ENCODE measurements around the gene OSBPL5. TPM values are rescaled to one million over a fixed set of nuclear protein-coding genes. Genes with fewer than 3 reads are reported as not detected.

Gene OSBPL5
- total RNA-seq, 4 donors from 2014 or later: 39.9 to 94.0 (median 66.4) TPM

- TF ChIP-seq POLR2AphosphoS5 (IDR thresholded peaks at IDR 0.05) (no peak), EP300 (IDR thresholded peaks at IDR 0.05) (no peak), CTCF (IDR thresholded peaks at IDR 0.05) (peak in 3 of 4 experiments; percentile 40 to 56 (median 45)), POLR2A (IDR thresholded peaks at IDR 0.05) (no peak)
- ATAC-seq: no peak
- peaks cover 43% of the 10 kb centered on the region for H3K27me3 ChIP-seq
- H3K4me1 ChIP-seq: no peaks in the 10 kb centered on the region
- H3K36me3 ChIP-seq: no peaks in the 10 kb centered on the region
- H3K4me3 ChIP-seq: no peak overlapping the region
- no CpG with 5 or more reads among the region's 22 CpGs for WGBS, 2 donors (ENCODE audit: low coverage in 1 of 2)
- no peak overlapping the region for H3K27ac ChIP-seq
- no peaks in the 10 kb centered on the region for H3K9me3 ChIP-seq
Measured at GRCh38 chr11:3195251-3196160, 30.4 kb upstream of the OSBPL5 start.

GRCh38 chr11:3194016-3194816 is 29.1 kb upstream of the OSBPL5 start:
- ATAC-seq: no peak
- Histone ChIP-seq H3K27ac (no peak overlapping the region), H3K9me3 (no peaks in the 10 kb centered on the region), H3K4me3 (no peak overlapping the region), H3K4me1 (no peaks in the 10 kb centered on the region), H3K36me3 (no peaks in the 10 kb centered on the region), H3K27me3 (peaks cover 31% of the 10 kb centered on the region)
- TF ChIP-seq CTCF (IDR thresholded peaks at IDR 0.05) (no peak), POLR2AphosphoS5 (IDR thresholded peaks at IDR 0.05) (no peak), POLR2A (IDR thresholded peaks at IDR 0.05) (no peak), EP300 (IDR thresholded peaks at IDR 0.05) (no peak)
- WGBS, 2 donors (ENCODE audit: low coverage in 1 of 2): 59 to 85% methylated on average over 3 to 4 of the region's 12 CpGs

GRCh38 chr11:3193373-3194015 is 28.4 kb upstream of the OSBPL5 start:
- Histone ChIP-seq H3K4me3 (no peak overlapping the region), H3K27ac (no peak overlapping the region), H3K27me3 (peaks cover 30% of the 10 kb centered on the region), H3K4me1 (no peaks in the 10 kb centered on the region), H3K9me3 (no peaks in the 10 kb centered on the region), H3K36me3 (no peaks in the 10 kb centered on the region)
- TF ChIP-seq EP300 (IDR thresholded peaks at IDR 0.05) (no peak), POLR2AphosphoS5 (IDR thresholded peaks at IDR 0.05) (no peak), POLR2A (IDR thresholded peaks at IDR 0.05) (no peak), CTCF (IDR thresholded peaks at IDR 0.05) (no peak)
- WGBS, 2 donors (ENCODE audit: low coverage in 1 of 2): 80 to 93% methylated on average over 3 to 7 of the region's 19 CpGs
- ATAC-seq: no peak

- no peak overlapping the region for H3K27ac ChIP-seq
- no peak for ATAC-seq
- H3K4me1 ChIP-seq: no peaks in the 10 kb centered on the region
- TF ChIP-seq POLR2A (IDR thresholded peaks at IDR 0.05) (no peak), POLR2AphosphoS5 (IDR thresholded peaks at IDR 0.05) (no peak), EP300 (IDR thresholded peaks at IDR 0.05) (no peak), CTCF (IDR thresholded peaks at IDR 0.05) (no peak)
- H3K9me3 ChIP-seq: no peaks in the 10 kb centered on the region
- WGBS, 2 donors (ENCODE audit: low coverage in 1 of 2): 100% methylated on average over 3 to 4 of the region's 14 CpGs
- no peaks in the 10 kb centered on the region for H3K36me3 ChIP-seq
- no peak overlapping the region for H3K4me3 ChIP-seq
- peaks cover 25% of the 10 kb centered on the region for H3K27me3 ChIP-seq
Measured at GRCh38 chr11:3192511-3193372, 27.6 kb upstream of the OSBPL5 start.
